Neuronal stem cell (in vitro differentiated cells): Measurements from ENCODE around the gene TIMM17B.

ENCODE experiments used
- DNase-seq: peaks from one replicate; pipeline ENCODE4 v3.0.0-alpha.2; 2013; ENCODE audit warnings: low spot score
- H2AFZ ChIP-seq: one replicate; pipeline ENCODE4 v1.6.1; 2013; ENCODE audit warnings: mild to moderate bottlenecking, low read length, inconsistent platforms
- H2AK5ac ChIP-seq: 2 replicates; pipeline ENCODE4 v1.6.1; 2013; ENCODE audit warnings: low read depth, mild to moderate bottlenecking, inconsistent platforms, low read length, moderate library complexity, mixed read lengths
- H2BK120ac ChIP-seq: 2 replicates; pipeline ENCODE4 v1.6.1; 2013; ENCODE audit warnings: low read depth, mild to moderate bottlenecking, inconsistent platforms, low read length, moderate library complexity, mixed read lengths
- H2BK12ac ChIP-seq: one replicate; pipeline ENCODE4 v1.6.1; 2013; ENCODE audit warnings: low read length, inconsistent platforms
- H2BK15ac ChIP-seq: 2 replicates; pipeline ENCODE4 v1.6.1; 2013; ENCODE audit warnings: mild to moderate bottlenecking, low read length, inconsistent platforms, mixed read lengths
- H2BK5ac ChIP-seq: one replicate; pipeline ENCODE4 v1.6.1; 2013; ENCODE audit warnings: inconsistent platforms, mild to moderate bottlenecking, low read length, moderate library complexity
- H3K14ac ChIP-seq: one replicate; pipeline ENCODE4 v1.6.1; 2013; ENCODE audit warnings: low read length, inconsistent platforms
- H3K18ac ChIP-seq: 2 replicates; pipeline ENCODE4 v1.6.1; 2013; ENCODE audit warnings: low read length, inconsistent platforms
- H3K23ac ChIP-seq: 2 replicates; pipeline ENCODE4 v1.6.1; 2013; ENCODE audit warnings: low read depth, mild to moderate bottlenecking, mixed read lengths, low read length, inconsistent platforms; ENCODE audit not compliant: poor library complexity
- H3K27ac ChIP-seq: replicated peaks from 3 replicates; pipeline ENCODE4 v1.5.1; 2013; ENCODE audit warnings: low read length, inconsistent platforms
- H3K27me3 ChIP-seq, 3 experiments: 2 replicates each; pipeline ENCODE4 v1.6.1; 2013; ENCODE audit warnings: low read length in 3 of 3, mild to moderate bottlenecking in 2 of 3, inconsistent platforms in 1 of 3, low read depth in 1 of 3, mixed read lengths in 1 of 3, moderate library complexity in 1 of 3; ENCODE audit not compliant: control insufficient read depth in 3 of 3, insufficient read depth in 3 of 3
- H3K36me3 ChIP-seq, 2 donors: replicated peaks in 1 of 2; 2 replicates each; pipeline ENCODE4 v1.6.1; 2013; ENCODE audit warnings: low read length in 2 of 2; ENCODE audit not compliant: control insufficient read depth in 2 of 2, insufficient read depth in 2 of 2
- H3K4ac ChIP-seq: 2 replicates; pipeline ENCODE4 v1.6.1; 2013; ENCODE audit warnings: inconsistent platforms, mild to moderate bottlenecking, low read length, moderate library complexity
- H3K4me1 ChIP-seq, 2 donors: 1 replicate in 1 of 2; 2 replicates in 1 of 2; pipeline ENCODE4 v1.6.1; 2013; ENCODE audit warnings: low read length in 2 of 2, low read depth in 1 of 2; ENCODE audit not compliant: control insufficient read depth in 2 of 2, insufficient read depth in 1 of 2
- H3K4me2 ChIP-seq: one replicate; pipeline ENCODE4 v1.6.1; 2013; ENCODE audit warnings: mild to moderate bottlenecking, low read length, inconsistent platforms; ENCODE audit not compliant: insufficient read depth, poor library complexity, severe bottlenecking
- H3K4me3 ChIP-seq, 2 donors: 2 replicates each; pipeline ENCODE4 v1.5.1; 2013; ENCODE audit warnings: low read length in 2 of 2, mild to moderate bottlenecking in 2 of 2, inconsistent platforms in 1 of 2, moderate library complexity in 1 of 2
- H3K79me1 ChIP-seq: one replicate; pipeline ENCODE4 v1.6.1; 2013; ENCODE audit warnings: low read depth, mild to moderate bottlenecking, inconsistent platforms, low read length, moderate library complexity
- H3K9ac ChIP-seq: one replicate; pipeline ENCODE4 v1.6.1; 2013; ENCODE audit warnings: mild to moderate bottlenecking, low read depth, low read length, inconsistent platforms; ENCODE audit not compliant: poor library complexity
- H3K9me3 ChIP-seq, 2 donors: replicated peaks in 1 of 2; 2 replicates each; pipeline versions ENCODE3 to v1.6.1; 2013; ENCODE audit warnings: low read length in 2 of 2, mild to moderate bottlenecking in 2 of 2, inconsistent platforms in 1 of 2, low read depth in 1 of 2, mixed read lengths in 1 of 2, moderate library complexity in 1 of 2; ENCODE audit not compliant: control insufficient read depth in 2 of 2, insufficient read depth in 1 of 2
- H4K8ac ChIP-seq: one replicate; pipeline ENCODE4 v1.6.1; 2013; ENCODE audit warnings: low read depth, mild to moderate bottlenecking, inconsistent platforms, low read length, moderate library complexity
- H4K91ac ChIP-seq: one replicate; pipeline ENCODE4 v1.6.1; 2013; ENCODE audit warnings: low read length, low read depth, mild to moderate bottlenecking, inconsistent platforms; ENCODE audit not compliant: poor library complexity
- WGBS, 2 donors: extraction: QIAGEN DNeasy Blood & Tissue Kit; methylation state at CpG; one replicate each; pipeline ENCODE4 v1.1.7; 2013; ENCODE audit warnings: missing lambda C conversion rate in 2 of 2, mixed read lengths in 1 of 2; ENCODE audit not compliant: insufficient read length in 2 of 2, insufficient replicate concordance in 1 of 2; ENCODE audit errors: extremely low coverage in 2 of 2; 5-methylcytosine and 5-hydroxymethylcytosine counted together

Gene TIMM17B

DNA sequence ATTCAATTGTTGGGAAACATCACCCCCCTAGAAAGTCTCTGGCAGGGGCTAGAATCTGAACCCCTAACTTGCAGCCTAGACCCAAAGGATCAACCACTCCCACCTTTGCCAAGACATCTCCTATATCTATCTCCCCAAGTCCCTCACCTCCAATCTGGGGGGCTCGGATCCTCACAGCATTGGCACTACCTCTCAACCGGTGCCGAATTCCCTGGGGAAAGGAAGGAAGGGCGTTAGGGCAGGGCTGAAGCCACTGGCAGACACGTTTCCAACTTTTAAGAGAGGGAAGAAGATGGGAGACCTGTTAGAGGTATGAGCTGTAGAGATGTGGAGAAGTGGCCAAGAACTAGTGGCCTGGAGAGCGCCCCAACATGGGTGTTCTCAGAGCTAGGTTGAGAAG lies 2.7 kb downstream of the TIMM17B start:
- Histone ChIP-seq H3K4me2 (no peak overlapping the region), H4K91ac (no peak overlapping the region), H4K8ac (no peak overlapping the region), H2BK120ac (no peak overlapping the region), H3K9ac (no peak overlapping the region), H2AFZ (no peak overlapping the region), H2BK12ac (no peak overlapping the region), H3K4ac (no peak overlapping the region), H3K36me3 (peaks cover 10 to 39% of the 10 kb centered on the region in 2 donors), H2BK5ac (no peak overlapping the region), H3K79me1 (no peaks in the 10 kb centered on the region), H3K14ac (no peak overlapping the region), H3K27ac (no peak overlapping the region), H2AK5ac (no peak overlapping the region), H3K18ac (no peak overlapping the region), H3K27me3 (no peaks in the 10 kb centered on the region), H3K4me1 (peaks cover 2 to 7% of the 10 kb centered on the region in 2 donors), H3K23ac (no peak overlapping the region), H3K9me3 (no peaks in the 10 kb centered on the region), H3K4me3 (no peak overlapping the region), H2BK15ac (no peak overlapping the region)
- no peak for DNase-seq
- no CpG with 5 or more reads among the region's 6 CpGs for WGBS, 2 donors

DNA sequence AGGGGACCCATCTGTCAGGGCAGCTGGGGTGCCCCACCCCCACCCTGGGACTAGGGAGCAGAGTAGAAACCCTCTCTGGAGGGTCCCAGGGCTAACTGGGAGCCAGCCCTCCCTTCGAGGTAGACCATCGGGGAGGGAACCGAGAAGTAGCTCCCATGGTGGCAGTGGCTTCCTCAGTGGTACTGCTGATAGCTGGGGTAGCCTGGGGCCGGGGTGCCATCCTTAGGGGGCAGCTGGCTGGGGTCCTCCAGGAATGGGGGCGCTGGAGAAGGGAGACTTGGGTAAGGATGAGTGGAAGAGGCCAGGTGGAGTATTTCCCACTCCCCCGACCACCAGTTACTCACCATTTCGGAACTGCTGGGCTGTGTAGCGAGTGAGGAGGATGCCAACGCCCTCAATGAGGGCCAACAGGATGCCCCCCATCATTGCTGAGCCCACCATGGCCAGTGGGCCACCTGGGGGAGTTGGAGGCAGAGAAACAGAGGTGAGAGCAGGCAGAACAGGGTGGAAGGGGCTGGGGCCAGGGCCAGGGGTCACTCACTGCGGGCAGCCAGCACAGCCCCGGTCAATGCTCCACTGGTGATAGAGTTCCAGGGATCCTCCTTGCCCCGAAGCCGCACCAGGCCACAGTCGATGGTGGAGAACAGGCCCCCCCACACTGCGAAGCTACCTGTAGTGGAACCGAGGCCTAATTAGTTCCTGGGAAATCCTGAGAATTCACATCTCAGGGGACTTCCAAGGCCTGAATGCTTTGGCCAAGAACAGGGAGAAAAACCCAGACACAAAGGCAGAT lies 3.8 kb downstream of the TIMM17B start:
- Histone ChIP-seq H3K36me3 (peaks cover 10 to 30% of the 10 kb centered on the region in 2 donors), H3K9ac (no peak overlapping the region), H3K4me1 (peaks cover 2 to 7% of the 10 kb centered on the region in 2 donors), H2BK120ac (no peak overlapping the region), H3K27ac (no peak overlapping the region), H3K23ac (no peak overlapping the region), H3K79me1 (no peaks in the 10 kb centered on the region), H3K4ac (no peak overlapping the region), H3K18ac (no peak overlapping the region), H4K8ac (no peak overlapping the region), H4K91ac (no peak overlapping the region), H3K9me3 (no peaks in the 10 kb centered on the region), H2BK12ac (no peak overlapping the region), H2AK5ac (no peak overlapping the region), H2BK15ac (no peak overlapping the region), H3K14ac (no peak overlapping the region), H2BK5ac (no peak overlapping the region), H2AFZ (no peak overlapping the region), H3K27me3 (no peaks in the 10 kb centered on the region), H3K4me3 (no peak overlapping the region), H3K4me2 (no peak overlapping the region)
- whole genome bisulfite sequencing, 2 donors = no CpG with 5 or more reads among the region's 16 CpGs
- no peak for DNase-seq

DNA sequence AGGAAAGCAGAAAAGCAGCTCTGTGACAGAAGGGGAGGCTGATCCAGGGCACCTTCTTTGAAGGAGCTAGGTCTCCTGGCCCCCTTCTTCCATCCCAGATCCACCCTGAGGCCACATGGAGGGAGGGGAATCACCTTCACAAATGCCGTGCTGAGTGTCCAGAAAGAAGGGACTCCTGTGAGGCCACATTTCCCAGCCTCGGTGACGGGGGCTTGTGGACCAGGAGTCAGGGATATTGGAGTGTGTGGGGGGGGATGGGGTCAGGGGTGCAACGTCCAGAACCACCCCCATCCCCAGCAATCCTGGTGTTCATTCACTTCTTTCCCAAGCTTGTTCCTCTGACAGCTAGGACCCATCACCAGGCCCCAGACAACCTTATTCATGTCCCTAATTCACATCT lies 4.7 kb downstream of the TIMM17B start:
- H3K23ac ChIP-seq = no peak overlapping the region
- no peak overlapping the region for H3K14ac ChIP-seq
- H3K79me1 ChIP-seq = no peaks in the 10 kb centered on the region
- WGBS, 2 donors = no CpG with 5 or more reads among the region's 4 CpGs
- H4K91ac ChIP-seq = no peak overlapping the region
- no peak overlapping the region for H3K27ac ChIP-seq
- no peaks in the 10 kb centered on the region for H3K27me3 ChIP-seq
- peaks cover 0 to 5% of the 10 kb centered on the region in 2 donors for H3K4me1 ChIP-seq
- no peak overlapping the region for H2BK12ac ChIP-seq
- H2AFZ ChIP-seq = no peak overlapping the region
- DNase-seq = no peak
- H3K4ac ChIP-seq = no peak overlapping the region
- H3K9ac ChIP-seq = no peak overlapping the region
- H2BK15ac ChIP-seq = no peak overlapping the region
- H2AK5ac ChIP-seq = no peak overlapping the region
- H3K4me2 ChIP-seq = no peak overlapping the region
- H3K4me3 ChIP-seq = no peak overlapping the region
- no peak overlapping the region for H3K18ac ChIP-seq
- H3K36me3 ChIP-seq = peaks cover 10 to 30% of the 10 kb centered on the region in 2 donors
- H4K8ac ChIP-seq = no peak overlapping the region
- no peak overlapping the region for H2BK5ac ChIP-seq
- H3K9me3 ChIP-seq = no peaks in the 10 kb centered on the region
- no peak overlapping the region for H2BK120ac ChIP-seq

DNA sequence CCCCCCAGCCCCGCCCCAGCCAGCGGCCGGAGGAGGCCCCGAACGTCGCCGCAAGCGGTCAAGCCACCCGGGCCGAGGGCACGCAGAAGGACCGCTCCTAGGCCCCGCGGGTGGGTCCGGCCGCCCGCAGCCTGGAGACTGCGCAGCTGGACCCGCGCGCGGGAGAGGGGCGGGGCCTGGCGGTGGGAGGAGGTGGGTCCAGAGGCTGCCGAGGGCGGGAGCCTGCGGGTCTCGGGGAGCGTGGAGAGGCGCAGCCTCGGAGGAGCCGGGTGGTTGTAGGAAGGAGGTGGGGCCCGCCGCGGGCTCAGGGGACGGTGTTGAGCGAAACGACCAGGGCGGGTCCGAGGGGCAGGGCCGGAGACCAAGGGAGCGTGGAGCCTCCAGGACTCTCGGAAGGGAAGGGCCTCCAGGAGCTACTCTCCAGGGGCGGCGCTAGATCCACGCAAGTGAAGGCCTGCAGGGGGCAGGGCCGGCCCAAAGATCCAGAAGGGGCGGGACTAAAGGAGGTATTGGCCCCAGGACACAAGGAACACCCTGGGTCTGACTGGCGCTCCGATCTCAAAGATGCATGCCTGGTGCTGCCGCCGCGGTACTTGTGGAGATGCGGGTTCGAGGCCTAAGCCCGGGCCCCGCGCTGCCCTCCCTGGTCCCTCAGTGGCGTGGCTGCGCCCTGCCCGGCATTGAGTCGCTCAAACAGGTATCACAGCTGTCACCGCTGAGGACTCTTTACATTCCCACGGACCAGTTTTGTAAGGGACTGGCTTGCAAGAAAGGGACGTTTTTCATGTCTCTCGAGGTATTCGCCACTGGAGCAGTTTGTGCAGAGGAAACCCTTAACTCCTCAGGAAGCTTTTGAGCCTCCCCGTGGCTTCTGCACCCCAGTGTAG lies 5.9 kb downstream of the TIMM17B start:
- H3K9ac ChIP-seq = peak overlapping the region; percentile 88
- no peak overlapping the region for H2AK5ac ChIP-seq
- no peak overlapping the region for H2AFZ ChIP-seq
- H3K4me1 ChIP-seq = peaks cover 0 to 3% of the 10 kb centered on the region in 2 donors
- peak overlapping the region; percentile 39 for H2BK5ac ChIP-seq
- peak overlapping the region in 1 of 2 donors; percentile 80 for H3K4me3 ChIP-seq
- no peak overlapping the region for H2BK12ac ChIP-seq
- H3K36me3 ChIP-seq = peaks cover 10 to 30% of the 10 kb centered on the region in 2 donors
- H3K14ac ChIP-seq = no peak overlapping the region
- no peak overlapping the region for H4K91ac ChIP-seq
- no peaks in the 10 kb centered on the region for H3K27me3 ChIP-seq
- peak overlapping the region; percentile 43 for H3K27ac ChIP-seq
- peak overlapping the region; percentile 71 for H3K18ac ChIP-seq
- no peak overlapping the region for H2BK15ac ChIP-seq
- no peaks in the 10 kb centered on the region for H3K79me1 ChIP-seq
- DNase-seq = peak; percentile 66
- H2BK120ac ChIP-seq = no peak overlapping the region
- no peaks in the 10 kb centered on the region for H3K9me3 ChIP-seq
- no peak overlapping the region for H4K8ac ChIP-seq
- H3K4ac ChIP-seq = no peak overlapping the region
- H3K4me2 ChIP-seq = peak overlapping the region; percentile 66
- no CpG with 5 or more reads among the region's 68 CpGs for WGBS, 2 donors
- no peak overlapping the region for H3K23ac ChIP-seq
